ENCODE measurements around the gene NOP53.
"Not testable (repeated sequence)": the region's sequence is repeated elsewhere in the genome, so short reads cannot be mapped to it uniquely, and the experiment has no call there.

Gene NOP53

DNA sequence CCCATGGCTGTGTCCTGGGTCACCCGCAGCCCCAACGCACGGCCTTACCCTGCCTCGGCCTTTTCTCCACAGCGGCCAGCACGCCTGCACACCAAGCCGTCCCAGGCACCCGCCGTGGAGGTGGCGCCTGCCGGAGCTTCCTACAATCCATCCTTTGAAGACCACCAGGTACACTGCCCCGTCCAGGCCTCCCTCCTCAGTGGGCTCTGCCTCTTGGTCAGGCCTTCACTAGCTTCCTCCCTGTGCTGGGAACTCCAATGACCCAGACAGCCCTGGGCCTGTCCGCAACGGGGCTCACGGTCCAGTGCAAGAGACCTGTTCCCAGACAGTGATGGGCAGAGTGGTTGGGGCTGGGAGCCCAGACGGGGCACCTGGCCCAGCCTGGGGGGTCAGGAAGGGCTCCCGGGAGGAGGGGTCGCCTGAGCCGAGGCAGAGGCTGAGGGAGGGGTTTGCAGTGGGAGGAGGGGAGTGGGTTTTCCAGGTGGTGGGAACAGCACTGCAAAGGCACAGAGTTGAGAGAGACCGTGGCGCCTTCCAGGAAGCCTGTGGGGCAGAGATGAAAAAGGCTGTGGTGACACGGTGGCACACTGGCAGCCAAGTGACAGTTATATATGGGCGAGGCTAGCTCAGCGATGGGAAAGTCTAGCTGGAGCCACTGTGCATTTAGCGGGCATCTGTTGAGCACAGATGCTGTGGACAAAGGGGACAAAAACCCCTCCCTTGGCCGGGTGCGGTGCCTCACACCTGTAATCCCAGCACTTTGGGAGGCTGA is 7.3 kb downstream of the NOP53 start:
- in situ Hi-C loops (cut with MboI; ENCODE audit: low sequenced_read_pairs): no loop called here

DNA sequence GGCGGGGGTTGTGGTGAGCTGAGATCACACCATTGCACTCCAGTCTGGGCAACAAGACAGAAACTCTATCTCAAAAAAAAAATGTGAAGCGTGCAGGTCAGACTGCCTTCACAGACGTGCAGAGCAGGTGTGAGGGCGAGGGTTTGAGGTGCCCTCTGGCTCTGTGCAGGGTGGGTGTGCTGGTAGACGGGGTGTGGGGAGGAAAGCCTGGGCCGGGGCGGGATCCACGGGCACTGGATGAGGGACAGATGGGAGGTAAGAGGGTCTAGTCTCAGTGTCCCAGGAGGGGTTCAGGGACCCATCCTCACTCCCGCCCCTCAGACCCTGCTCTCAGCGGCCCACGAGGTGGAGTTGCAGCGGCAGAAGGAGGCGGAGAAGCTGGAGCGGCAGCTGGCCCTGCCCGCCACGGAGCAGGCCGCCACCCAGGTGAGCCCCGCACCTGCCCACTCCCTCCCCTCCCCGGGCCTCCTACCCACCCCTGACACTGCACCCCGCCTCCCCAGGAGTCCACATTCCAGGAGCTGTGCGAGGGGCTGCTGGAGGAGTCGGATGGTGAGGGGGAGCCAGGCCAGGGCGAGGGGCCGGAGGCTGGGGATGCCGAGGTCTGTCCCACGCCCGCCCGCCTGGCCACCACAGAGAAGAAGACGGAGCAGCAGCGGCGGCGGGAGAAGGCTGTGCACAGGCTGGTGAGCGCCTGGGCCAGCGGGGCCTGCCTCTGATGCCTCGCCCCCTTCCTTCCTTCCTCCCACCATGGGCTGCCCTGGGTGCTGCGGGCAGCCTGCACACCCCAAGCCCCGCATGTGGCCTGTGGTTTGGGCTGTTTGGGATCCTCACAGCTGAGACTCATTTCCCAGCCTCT is 9.1 kb downstream of the NOP53 start:
- in situ Hi-C loops (cut with MboI; ENCODE audit: low sequenced_read_pairs): no loop called here

DNA sequence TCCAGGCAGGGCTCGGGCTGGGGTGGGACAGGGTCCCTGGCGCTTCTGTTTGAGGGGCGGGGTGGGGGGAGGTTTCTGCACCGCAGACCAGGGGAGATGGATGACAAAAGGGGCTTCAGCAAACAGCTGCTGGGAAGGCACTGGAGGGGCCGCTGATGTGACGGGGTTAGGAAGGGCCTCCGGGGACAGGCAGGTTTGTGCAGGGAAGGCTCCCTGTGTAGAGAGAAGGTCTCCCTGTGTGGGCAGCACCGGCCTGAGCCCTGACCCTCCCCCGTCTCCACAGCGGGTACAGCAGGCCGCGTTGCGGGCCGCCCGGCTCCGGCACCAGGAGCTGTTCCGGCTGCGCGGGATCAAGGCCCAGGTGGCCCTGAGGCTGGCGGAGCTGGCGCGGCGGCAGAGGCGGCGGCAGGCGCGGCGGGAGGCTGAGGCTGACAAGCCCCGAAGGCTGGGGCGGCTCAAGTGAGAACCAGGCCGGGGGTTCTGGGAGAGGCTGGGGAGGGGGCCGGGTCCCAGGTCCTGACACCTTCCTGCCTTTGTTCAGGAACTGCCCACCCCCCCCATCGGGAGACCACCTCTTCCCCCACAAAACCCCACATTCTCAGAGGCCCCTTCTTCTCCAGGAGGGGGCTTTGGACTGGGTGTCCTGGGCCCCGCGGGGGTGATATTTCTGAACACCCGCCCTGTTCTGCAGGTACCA is 9.9 kb downstream of the NOP53 start:
- in situ Hi-C loops (cut with MboI; ENCODE audit: low sequenced_read_pairs): no loop called here

DNA sequence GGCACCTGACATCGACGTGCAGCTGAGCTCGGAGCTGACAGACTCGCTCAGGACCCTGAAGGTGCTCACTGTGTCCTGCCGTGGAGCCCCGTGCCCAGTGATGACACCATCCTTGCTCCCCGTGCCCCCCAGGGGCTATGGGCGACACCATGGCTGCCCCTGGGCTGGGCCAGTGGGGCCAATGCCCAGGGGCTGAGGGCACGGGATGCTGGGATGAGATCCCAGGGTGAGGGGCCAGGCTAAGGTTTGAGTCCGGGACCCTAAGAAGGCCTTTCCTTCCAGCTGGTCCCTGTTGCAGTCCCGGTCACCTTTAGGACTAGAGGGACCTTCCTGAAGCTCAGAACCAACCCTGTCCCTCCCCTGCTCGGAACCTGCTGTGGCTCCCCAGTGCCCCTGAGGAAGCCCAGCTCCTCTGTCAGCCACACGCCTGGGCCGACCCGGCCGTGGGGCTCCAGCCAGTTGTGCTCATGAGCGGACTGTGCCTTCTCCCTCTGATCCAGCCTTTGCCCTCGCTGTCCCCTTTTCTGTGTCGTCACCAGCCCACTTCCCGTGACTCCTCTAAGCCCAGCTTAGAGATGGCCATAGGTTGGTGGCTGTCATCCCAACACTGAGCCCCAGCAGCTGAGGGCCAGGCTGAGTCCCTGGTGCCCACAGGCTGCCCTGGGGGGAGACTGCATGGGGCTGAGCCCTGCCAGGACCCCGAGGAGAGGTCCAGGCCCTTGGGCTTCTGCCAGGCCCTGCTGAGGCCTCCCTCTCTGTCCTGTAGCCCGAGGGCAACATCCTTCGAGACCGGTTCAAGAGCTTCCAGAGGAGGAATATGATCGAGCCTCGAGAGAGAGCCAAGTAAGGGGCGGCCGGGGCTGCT is 10.6 kb downstream of the NOP53 start:
- in situ Hi-C loops (cut with MboI; ENCODE audit: low sequenced_read_pairs): no loop called here

DNA sequence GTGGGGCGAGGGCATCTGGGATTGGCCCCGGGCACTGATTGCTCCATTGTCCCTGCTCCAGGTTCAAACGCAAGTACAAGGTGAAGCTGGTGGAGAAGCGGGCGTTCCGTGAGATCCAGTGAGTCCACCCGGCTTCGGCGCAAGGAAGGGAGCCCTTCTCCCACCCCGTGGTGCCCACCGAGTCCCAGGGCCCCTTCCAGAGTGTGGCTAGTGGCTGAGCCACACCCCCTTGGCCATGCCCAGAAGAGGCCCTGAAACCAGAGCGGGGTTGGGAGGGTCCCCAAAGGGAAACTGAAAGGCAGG is 11.2 kb downstream of the NOP53 start:
- in situ Hi-C loops (cut with MboI; ENCODE audit: low sequenced_read_pairs): no loop called here

DNA sequence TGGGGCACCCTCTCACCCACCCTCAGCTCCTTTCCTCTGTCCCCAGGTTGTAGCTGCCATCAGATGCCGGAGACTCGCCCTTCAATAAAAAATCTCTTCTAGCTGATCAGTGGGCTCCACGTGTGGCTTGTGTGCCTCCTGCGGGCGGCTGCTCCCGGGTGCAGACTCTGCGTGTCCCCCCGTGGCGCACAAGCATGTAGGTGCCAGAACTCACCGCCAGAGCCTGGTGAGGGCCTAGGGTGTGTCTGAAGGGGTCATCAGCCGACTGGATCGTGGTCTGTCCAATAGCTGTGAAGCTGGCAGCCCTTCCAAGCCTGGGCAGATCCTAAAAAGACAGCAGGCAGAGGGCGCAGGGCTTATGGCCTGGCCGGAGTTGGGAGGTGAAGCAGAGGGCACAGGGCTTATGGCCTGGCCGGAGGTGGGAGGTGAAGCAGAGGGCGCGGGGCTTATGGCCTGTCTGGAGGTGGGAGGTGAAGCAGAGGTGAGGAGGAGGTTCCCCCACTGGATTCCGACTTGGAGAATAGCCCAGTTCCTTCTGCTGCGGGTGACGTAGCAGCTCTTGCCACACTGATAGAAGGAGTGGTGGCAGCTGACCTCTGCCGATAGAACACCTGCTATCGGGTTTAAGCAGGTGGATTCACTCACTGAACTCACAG is 11.7 kb downstream of the NOP53 start:
- in situ Hi-C loops (cut with MboI; ENCODE audit: low sequenced_read_pairs): no loop called here

DNA sequence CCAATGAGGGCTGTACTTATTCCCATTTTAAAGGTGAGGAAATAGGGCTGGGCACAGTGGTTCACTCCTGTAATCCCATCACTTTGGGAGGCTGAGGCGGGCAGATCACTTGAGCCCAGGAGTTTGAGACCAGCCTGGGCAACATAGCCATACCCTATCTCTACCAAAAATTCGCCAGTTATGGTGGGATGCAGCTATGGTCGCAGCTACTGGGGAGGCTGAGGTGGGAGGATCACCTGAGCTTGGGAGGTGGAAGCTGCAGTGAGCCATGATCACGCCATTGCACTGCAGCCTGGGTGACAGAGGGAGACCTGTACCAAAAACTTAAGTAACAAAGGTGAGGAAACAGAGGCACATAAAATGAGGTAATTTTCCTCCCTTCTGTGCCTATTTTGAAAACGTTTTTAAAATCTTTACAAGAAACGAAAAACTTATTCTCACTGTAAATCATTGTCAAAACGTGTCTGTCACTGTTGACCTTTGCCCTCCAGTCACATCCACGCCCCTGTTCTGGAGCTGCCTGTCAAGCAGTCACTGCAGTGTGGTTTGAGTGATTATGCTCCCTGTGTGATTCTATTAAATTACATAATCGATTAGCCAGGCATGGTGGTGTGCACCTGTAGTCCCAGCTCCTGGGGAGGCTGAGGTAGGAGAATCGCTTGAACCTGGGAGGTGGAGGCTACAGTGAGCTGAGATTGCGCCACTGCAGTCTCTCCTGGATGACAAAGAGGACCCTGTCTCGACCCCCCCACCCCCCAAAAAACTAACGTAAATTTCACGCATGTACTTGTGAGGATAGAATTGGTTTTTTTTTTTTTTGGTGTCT is 12.5 kb downstream of the NOP53 start:
- in situ Hi-C loops (cut with MboI; ENCODE audit: low sequenced_read_pairs): no loop called here

DNA sequence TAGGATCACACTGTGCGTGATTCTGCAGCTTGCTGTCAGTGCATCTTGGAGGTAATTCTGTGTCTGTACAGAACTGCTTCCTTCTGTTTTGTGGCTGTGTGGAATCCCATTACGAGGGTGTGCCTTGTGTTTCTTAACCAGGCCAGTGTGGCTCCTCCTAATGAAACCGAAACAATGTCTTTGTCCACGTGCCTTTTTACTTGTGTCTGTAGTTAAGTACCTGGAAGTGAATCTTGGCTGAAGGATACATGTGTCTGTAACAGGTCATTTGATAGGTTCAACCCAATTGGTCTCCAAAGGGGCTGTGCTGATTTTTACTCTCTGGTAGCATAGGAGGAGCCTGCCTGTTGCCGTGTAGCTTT is 13.1 kb downstream of the NOP53 start:
- in situ Hi-C loops (cut with MboI; ENCODE audit: low sequenced_read_pairs): no loop called here

DNA sequence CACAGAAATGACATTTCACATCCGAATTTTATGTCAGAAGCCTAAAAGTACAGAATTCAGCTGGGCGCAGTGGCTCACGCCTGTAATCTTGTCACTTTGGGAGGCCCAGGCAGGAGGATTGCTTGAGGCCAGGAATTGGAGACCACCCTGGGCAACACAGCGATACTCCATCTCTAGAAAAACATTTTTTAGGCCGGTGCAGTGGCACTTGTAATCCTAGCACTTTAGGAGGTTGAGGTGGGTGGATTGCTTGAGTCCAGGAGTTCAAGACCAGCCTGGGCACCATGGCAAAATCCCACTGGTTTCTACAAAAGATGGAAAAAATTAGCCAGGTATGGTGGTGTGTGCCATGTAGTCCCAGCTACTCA is 15.3 kb downstream of the NOP53 start:
- in situ Hi-C loops (cut with MboI; ENCODE audit: low sequenced_read_pairs): no loop called here

DNA sequence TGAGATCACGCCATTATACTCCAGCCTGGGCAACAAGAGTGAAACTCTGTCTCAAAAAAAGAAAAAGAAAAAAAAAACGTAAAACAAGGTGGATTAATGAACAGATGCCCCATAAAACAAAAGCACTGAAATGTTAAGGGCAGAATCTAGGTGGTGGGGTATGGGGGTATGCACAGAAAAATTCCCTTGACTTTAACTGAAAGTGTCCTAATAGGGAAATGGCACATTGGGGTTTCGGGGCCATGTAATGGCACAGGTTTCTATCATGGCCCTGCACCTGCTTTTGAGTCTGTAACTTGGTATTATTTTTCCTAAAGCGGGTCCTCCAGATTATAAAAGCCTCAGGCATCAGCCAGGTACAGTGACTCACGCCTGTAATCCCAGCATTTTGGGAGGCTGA is 16.2 kb downstream of the NOP53 start:
- in situ Hi-C loops (cut with MboI; ENCODE audit: low sequenced_read_pairs): no loop called here

DNA sequence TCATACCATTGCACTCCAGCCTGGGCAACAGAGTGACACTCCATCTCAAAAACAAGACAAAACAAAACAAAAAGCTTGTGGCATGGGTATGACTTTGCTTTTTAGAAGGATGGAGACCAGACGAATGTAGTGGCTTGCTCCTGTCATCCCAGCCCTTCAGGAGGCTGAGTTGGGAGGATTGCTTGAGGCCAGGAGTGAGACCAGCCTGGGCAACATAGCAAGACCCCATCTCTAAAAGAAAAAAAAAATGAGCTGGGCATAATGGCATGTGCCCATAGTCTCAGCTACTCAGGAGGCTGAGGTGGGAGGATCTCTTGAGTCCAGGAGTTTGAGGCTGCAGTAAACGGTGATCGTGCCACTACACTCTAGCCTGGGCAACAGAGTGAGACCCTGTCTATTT is 16.8 kb downstream of the NOP53 start:
- in situ Hi-C loops (cut with MboI; ENCODE audit: low sequenced_read_pairs): no loop called here

DNA sequence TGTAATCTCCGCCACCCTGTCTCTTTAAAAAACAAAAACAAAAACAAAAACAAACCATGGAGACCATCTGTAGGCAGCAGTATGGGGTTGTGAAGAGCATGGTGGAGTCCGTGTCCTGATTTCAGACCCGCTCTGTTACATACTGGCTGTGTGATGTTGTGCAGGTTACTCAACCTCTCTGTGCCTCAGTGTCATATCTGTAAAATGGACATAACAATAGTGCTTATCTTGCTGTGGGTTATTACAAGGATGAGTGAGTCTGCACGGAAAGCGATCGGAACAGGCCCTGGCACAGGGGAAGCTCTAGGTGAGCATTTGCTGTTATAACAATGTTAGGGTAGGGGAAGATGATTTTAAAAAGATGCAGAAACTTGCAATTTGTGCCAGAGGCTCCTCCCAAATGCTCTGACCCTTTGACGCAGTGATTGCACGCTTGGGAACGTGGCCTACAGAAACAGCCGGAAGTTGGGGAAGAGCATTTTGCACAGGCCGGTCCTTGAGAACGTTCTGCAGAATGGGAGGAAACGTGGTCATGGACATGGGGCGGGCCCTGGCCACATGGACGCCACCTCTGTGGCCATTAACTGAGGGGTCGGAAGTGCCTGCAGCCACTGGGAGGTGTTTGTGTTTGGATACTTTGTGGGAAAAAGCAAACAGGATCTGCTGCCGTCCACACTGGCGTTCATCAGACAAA is 17.4 kb downstream of the NOP53 start:
- in situ Hi-C loops (cut with MboI; ENCODE audit: low sequenced_read_pairs): no loop called here

DNA sequence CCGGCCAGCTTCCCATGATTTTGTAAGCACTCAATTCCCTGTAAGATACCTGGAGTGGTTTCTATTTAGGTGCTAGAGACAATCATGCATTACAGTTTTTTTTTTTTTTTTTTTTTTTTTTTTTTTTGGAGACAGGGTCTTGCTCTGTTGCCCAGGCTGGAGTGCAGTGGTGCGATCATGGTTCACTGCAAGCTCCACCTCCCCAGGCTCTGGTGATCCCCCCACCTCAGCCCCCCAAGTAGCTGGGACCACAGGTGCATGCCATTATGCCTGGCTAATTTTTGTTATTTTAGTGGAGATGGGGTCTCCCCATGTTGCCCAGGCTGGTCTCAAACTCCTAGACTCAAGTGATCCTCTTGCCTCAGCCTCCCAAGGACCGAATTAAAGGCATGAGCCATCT is 19.4 kb downstream of the NOP53 start:
- in situ Hi-C loops (cut with MboI; ENCODE audit: low sequenced_read_pairs): not testable (repeated sequence)

DNA sequence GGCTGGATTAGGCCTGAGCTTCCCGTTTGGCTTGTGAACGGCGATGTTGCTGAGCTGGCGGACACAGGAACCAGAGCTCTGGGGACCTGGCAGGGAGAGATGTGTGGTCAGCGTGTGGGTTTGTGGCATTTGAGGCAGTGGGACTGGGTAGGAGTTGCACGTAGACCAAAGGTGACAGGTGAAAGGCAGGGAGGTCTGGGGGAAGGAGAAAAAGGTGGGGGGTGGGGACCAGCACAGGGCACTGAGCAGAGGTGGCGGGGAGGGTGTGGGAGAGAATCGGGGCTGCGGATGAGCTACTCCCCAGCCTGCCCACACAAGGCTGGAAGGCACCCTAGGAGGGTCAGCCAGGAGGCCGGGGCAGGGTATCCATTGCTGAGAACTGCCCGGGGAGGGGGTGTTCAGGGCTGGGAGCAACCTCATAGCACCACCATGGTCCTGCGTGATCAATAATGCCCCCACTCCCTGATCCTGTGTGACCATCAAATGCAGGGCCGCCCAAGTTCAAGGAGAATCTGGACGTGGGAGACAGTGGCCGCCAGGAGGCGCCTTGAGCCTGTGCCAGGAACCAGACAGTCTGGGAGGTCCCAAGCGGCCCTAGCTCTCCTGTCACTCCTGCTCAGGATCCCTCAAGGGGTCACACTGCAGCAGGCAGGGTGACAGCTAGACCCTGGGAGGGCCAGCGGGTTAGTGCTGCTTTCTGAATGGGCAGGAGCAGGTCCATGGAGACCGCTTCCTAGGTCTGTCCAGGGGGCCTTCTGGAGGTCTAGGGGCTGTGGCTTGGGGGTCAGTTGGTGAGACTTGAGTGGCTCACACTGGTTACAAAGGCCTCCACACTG is 20.4 kb downstream of the NOP53 start:
- in situ Hi-C loops (cut with MboI; ENCODE audit: low sequenced_read_pairs): no loop called here

DNA sequence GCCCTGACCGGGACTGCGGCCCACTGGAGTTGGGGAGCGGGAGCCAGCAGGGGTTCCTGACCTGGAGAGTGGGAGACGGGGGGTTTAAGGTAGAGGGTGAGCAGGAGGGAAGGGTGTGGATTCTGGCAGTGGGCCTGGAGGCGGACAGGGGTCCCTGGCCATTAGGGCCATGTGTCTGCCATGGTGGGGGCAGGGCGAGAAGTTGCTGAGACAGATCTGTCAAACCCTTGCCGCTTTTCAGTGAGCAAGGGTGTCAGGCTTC is 20.9 kb downstream of the NOP53 start:
- in situ Hi-C loops (cut with MboI; ENCODE audit: low sequenced_read_pairs): no loop called here

DNA sequence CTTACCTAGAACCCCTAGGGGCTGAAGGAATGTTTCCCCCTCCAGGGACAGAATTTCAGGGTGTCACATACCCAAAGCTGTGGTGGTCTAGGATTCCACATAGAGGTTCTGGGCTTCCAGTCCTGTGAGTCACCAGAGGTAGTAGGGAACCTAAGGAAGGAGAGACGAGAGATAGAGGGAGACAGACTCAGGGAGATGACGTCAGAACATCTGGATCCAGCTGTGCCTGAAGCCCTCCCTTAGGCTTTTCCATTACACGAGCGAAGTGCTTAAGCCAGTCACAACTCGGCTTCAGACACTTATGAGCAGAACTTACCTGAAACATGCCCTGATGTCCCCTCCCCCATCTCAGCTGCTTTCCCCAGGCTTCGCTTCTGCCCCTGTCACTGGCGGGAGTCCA is 21.3 kb downstream of the NOP53 start:
- in situ Hi-C loops (cut with MboI; ENCODE audit: low sequenced_read_pairs): no loop called here

DNA sequence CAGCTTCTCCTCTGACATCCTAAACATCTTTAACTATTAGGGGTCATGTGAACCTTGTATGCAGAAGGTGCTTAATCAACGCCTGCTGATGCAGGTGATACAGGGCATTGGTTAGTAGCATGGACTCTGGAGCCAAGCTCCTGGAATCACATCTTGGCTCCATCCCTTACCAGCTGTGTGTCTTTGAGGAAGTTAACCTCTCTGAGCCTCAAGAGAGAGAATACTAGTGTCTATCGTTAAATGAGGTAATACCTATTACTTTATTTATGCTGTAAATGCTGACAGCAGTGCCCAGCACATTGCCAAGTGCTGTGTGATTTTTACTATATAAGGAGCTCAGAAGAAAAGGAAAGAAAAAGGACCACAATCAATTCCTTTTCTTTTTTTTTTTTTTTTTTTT is 22.0 kb downstream of the NOP53 start:
- in situ Hi-C loops (cut with MboI; ENCODE audit: low sequenced_read_pairs): no loop called here

DNA sequence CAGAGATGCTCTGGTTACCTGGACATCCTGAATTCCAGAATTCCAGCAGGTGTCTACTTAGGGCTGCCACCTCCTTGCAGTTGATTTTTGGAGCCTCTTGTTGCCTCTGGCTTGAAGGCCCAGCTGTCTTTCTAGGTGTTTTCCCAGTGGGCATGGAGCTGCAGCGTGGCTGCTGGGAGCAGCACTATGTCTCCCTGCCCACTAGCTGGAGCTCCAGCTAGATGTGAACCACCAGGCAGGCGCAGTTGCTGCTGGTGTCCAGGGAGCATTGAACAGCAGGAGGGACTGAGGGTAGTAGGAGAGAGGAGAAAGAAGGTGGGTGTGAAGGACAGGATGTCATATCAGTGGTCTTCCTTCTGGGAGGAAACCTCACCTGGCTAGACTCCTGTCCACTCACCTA is 23.3 kb downstream of the NOP53 start:
- in situ Hi-C loops (cut with MboI; ENCODE audit: low sequenced_read_pairs): no loop called here

DNA sequence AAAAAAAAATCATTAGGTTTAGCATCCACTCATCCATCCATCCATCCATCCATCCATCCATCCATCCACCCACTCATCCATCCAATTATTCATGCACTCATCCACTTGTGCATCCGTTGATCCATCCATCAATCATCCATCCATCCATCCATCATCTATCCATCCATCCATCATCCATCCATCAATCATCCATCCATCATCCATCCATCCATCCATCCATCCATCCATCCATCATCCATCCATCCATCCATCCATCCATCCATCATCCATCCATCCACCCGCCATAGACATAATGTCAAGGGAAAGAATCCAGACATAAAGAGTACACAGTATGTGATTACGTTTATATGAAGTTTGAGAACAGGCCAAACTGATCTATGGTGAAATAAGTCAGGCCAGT is 24.2 kb downstream of the NOP53 start:
- in situ Hi-C loops (cut with MboI; ENCODE audit: low sequenced_read_pairs): no loop called here

Data from hTERT RPE-1 (cell line).